ENCODE measurements around the gene CTNNA3.

CTNNA3 gene

DNA sequence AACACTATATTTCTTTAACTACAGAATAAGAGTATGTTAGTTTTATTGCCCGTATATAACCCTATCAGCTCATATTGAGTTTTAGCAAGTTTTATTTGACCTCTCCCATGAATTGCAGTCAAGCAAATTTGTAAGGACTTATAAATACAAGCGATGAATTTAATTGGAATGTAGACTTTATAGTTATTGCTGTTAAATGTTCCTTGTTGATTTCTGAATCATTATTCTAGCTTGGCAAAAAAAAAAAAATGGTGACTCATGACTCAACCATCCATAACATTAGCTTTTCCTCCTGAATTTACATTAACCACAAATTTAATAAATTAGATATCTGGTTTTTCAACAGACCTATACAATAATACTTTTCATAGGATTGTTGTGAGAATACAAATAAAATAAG is 1104.1 kb downstream of the CTNNA3 start:
- no peak for DNase-seq

DNA sequence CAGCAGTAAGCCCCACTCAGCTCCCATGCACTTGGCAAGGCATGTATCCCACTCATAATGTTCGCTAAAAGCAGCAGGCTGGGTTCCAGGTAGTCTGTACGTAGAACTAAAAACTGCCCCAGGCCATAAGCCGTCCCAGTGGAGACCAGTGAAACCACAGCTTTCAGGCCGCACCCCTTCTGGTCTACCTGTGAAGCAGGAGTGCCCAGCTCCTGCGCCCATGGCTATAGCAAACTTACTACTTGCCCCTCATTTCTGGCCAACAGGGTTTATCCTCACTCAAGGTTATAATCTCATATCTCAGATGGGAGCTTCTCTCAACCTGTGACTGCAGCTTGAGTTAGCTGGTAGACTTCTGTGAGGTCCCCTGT is 1108.3 kb downstream of the CTNNA3 start:
- DNase-seq = no peak

DNA sequence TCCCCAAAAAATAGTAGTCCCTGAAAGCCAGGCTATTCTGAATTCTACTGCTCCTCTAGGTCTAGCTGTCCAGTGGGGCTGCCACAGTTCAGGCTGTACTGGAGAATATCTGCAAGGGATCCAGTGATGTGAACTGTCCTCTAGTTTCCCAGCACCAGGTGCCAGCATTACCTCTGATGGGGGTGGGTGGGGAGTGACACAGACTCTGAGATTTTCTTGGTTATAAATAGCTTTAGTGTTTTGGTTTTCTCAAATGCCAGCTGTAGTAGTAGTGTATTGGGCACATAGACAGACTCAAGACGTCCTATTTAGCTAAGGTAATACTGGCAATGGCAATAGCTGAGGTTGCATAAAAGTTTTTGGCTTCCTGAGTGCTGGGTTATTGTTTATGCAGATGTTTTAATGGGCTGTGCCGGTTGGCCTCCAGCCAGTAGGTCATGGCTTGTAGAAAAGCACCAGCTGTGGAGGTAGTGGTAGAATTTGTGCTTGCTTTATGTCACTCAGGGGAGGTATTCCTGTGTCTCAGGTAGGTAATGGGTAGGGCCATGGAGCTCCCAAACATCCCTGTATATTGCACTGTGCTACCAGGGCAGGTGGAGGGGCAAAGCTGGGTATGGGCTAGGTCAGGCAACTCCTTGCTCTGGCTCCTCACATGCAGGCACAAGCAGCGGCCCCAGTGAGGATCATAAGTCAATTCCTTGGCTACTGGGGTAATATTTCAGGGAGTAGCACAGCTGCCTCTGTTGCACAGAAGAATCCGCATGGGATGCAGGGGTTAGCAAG is 1108.9 kb downstream of the CTNNA3 start:
- DNase-seq = no peak

GRCh38 chr10:66586073-66586472 is 1109.9 kb downstream of the CTNNA3 start:
- no peak for DNase-seq

GRCh38 chr10:66575251-66575855 is 1120.6 kb downstream of the CTNNA3 start:
- DNase-seq = no peak

GRCh38 chr10:66572700-66573099 is 1123.3 kb downstream of the CTNNA3 start:
- DNase-seq = no peak

DNA sequence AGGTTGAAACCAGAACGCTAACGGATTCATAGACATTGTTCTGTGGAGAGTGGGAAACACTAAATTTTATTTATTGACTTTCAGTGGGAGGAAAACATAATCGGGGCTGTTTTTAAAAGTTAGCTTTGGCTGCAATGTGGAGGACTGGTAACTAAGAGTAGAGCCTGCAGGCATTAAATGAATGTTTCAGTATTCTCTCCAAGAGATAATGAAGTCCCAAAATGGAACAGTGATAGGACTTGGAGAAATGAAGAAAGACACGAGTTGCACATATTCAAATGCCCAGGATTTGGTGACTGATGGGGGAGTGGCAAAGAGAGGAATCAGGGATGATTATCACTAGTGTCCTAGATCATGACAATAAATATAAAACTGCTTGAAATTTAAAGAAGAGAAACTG is 1130.0 kb downstream of the CTNNA3 start:
- DNase-seq = no peak

GRCh38 chr10:66564287-66564686 is 1131.7 kb downstream of the CTNNA3 start:
- no peak for DNase-seq

DNA sequence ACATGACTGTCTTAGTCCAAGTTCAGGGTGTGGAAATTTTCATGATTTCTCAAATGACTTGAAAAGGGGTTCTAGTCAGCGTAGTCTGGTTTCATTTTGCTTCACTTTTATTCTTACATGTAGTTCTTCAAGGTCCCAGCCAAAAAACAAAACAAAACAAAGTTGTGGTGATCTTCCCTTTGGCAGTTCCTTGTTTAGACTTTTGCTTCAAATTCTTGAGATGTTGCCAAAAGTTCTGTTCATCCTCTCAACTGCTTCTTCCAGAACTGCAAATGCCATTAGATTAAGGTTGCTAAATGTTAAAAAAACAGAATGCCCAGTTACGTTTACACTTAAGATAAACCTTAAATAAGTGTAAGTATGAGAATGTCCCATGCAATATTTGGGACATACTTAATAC is 1140.9 kb downstream of the CTNNA3 start:
- DNase-seq = no peak

GRCh38 chr10:66552331-66552730 is 1143.7 kb downstream of the CTNNA3 start:
- no peak for DNase-seq

DNA sequence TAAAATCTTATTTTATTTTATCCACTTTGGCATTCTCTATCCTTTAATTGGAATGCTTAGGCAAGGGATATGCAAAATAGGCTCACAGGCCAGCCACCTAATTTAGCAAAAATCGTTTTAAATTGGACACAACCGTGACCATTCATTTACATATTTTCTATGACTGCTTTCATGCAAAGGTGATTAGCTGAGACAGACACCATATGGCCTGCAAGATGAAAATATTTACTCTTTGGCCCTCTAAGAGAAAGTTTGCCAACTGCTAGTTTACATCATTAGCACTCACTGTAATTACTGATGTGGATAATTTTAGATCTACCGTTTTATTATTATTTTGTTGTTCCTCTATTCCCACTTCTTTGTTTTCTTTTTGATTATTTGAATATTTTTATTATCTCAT is 1145.6 kb downstream of the CTNNA3 start:
- no peak for DNase-seq

DNA sequence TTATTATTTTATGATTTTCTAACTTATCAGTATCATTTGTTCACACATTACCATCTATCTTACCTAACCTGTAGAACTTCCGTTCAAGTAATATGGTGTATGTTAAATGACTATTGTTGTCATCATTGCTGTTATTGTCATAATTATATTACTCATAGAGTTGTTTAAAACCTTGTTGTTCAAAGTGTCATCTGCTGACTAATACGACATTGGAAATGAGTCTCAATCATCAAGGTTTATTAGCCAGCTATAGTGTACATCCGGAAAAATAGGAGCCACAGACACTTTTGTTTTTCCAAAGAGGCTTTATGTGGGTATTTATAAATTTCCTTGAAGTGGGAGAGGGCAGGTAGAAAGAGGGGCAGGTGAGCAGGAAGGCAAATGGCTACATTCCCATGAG is 1157.1 kb downstream of the CTNNA3 start:
- no peak for DNase-seq

- DNase-seq = no peak
Measured at GRCh38 chr10:66538371-66538770, 1157.6 kb downstream of the CTNNA3 start.

DNA sequence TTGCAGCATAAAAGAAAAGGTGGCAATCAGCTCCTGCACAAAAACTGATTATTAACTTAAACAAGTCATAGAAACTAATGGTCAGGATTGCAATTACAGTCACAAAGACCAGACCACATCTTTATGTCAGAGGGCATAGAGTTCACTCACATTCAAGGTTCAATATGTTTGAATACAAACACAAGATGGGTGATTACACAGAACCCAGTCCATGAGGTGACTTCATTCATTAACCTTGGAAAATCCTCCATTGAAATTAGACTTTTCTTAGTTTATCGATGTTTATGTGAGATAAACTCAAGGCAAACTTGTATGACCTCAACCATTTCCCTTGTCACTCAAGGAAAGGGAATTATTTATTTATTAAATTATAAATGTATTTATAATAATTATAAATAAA is 1158.8 kb downstream of the CTNNA3 start:
- DNase-seq = no peak

GRCh38 chr10:66535439-66535838 is 1160.6 kb downstream of the CTNNA3 start:
- DNase-seq = no peak

DNA sequence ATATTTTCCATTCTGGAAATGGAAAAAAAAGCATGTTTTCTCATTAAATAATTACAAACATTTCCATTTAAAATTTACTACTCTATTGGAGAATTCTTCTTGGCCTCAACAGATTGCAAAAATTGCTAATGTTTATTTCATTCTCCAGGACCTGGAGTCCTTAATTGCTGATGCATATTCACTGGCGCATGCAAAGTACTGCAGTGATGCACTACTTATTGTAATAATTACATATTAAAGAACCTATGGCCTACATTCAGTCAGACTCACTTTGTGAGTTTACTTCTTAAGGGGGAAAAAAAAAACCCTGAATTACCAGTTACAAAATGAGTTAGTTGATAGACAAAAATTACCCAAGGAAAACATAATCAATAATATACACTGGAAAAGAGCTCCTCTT is 1161.1 kb downstream of the CTNNA3 start:
- no peak for DNase-seq

DNA sequence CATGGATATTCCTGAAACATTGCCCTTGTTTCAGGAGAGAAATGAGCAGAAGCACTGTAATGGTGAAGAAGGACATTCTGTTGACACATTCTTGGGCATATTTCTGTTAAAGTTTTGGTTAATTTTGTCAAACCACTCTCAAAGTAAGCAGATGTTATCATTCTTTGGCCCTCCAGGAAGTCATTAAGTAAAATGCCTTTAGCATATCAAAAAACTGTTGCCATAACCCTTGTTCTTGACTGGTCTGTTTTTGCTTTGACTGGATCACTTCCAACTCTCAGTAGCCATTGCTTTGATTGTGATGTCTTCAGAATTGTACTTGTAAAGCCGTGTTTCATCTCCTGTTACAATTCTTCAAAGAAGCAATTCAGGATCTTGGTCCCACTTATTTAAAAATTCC is 1174.5 kb downstream of the CTNNA3 start:
- DNase-seq = no peak

DNA sequence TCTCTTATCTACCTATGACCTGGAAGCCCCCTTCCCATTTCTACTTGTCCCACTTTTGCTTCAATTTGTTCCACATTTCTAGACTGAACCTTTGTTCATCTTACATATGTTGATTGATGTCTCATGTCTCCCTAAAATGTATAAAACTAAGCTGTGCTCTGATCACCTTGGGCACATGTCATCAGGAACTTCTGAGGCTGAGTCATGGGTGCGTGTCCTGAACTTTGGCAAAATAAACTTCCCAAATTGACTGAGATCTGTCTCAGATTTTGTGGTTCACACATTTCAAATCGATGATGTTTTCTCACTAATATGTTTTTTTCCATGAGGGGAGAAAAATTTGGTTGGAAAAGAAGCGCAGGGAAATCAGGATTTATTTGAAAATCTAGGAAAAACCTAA is 1176.4 kb downstream of the CTNNA3 start:
- no peak for DNase-seq

DNA sequence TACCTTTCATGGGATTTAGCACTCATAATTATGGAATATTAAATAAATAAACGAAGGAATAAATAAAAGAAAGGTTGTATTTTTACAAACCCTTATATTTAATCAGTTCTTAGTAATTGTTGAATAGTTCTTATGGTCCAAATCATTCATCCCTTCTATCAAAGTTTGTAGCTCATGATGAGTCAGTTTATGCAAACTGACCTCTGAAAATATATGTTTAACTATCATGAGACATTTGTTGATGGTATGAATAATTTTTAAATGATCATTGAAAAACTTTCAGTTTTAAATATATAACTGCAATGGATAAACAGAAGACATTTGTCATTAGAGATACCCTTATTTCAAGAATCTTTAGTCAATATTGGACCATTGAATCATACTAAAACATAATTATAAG is 1181.3 kb downstream of the CTNNA3 start:
- no peak for DNase-seq

DNA sequence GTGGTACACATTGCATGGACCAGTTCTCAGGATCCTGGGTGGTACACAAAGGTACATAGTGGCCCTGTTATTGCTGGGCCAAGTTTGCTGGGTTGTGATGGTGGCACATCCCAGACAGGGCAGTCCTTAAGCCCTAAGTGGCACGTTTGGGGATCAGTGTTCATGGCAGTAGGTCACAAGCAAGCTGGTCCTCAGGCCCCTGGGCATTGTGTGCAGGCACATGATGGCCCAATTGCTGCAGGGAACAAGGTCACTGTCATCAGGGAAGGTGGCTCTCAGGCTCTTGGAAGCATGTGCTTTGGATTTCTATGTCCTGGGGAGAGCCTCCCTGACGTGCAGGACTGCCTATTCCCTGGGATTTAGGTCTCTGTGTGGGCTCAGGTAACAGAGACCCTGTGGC is 1182.5 kb downstream of the CTNNA3 start:
- DNase-seq = no peak

GRCh38 chr10:66505003-66505657 is 1190.9 kb downstream of the CTNNA3 start:
- DNase-seq = no peak

GRCh38 chr10:66501356-66501755 is 1194.6 kb downstream of the CTNNA3 start:
- no peak for DNase-seq

GRCh38 chr10:66483966-66484365 is 1212.0 kb downstream of the CTNNA3 start:
- DNase-seq = no peak

DNA sequence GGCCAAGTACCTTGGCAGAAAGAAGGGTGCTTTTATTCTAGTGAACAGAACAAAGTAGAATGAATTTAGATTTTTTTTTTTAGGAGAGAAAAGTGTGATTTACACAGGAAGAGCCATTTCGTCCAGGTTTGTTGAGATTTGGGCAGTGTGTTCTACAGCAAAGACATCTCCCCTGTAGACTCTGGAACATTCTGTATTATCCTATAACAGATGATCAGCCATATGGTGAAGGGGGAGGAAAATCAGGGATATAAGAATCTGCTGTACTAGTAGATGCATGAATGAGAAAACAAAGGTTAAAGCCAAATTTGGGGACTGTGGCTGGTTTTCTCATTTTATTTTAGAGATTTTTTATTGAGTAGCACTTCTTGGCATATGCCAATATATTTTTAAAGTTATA is 1223.8 kb downstream of the CTNNA3 start:
- no peak for DNase-seq
